ENCODE measurements around the gene PLCH1.

The PLCH1 gene

GRCh38 chr3:155327430-155327829 lies 417.4 kb downstream of the PLCH1 start:
- H3K27me3 ChIP-seq (ENCODE audit: control insufficient read depth, insufficient read depth, low read length, poor library complexity, severe bottlenecking), result no peaks in the 10 kb centered on the region
- H3K9me3 ChIP-seq (ENCODE audit: control insufficient read depth, low read length), result no peaks in the 10 kb centered on the region
- no peaks in the 10 kb centered on the region for H3K4me1 ChIP-seq (ENCODE audit: control insufficient read depth, insufficient read depth, low read length)
- no peak overlapping the region for H3K27ac ChIP-seq (ENCODE audit: insufficient read depth, low read depth, low read length, poor library complexity, severe bottlenecking)
- H3K4me3 ChIP-seq (ENCODE audit: insufficient read depth, low read depth, low read length), result no peak overlapping the region
- WGBS, 2 experiments, result no CpG with 5 or more reads among the region's 1 CpG
- H3K36me3 ChIP-seq (ENCODE audit: control insufficient read depth, insufficient read depth, low read length), result no peaks in the 10 kb centered on the region

GRCh38 chr3:155326901-155327300 lies 418.0 kb downstream of the PLCH1 start:
- Histone ChIP-seq H3K4me3 (ENCODE audit: insufficient read depth, low read depth, low read length) (no peak overlapping the region), H3K4me1 (ENCODE audit: control insufficient read depth, insufficient read depth, low read length) (no peaks in the 10 kb centered on the region), H3K36me3 (ENCODE audit: control insufficient read depth, insufficient read depth, low read length) (no peaks in the 10 kb centered on the region), H3K27ac (ENCODE audit: insufficient read depth, low read depth, low read length, poor library complexity, severe bottlenecking) (no peak overlapping the region), H3K9me3 (ENCODE audit: control insufficient read depth, low read length) (no peaks in the 10 kb centered on the region), H3K27me3 (ENCODE audit: control insufficient read depth, insufficient read depth, low read length, poor library complexity, severe bottlenecking) (no peaks in the 10 kb centered on the region)
- WGBS, 2 experiments, result 95% methylated on average over 3 to 4 of the region's 4 CpGs

DNA sequence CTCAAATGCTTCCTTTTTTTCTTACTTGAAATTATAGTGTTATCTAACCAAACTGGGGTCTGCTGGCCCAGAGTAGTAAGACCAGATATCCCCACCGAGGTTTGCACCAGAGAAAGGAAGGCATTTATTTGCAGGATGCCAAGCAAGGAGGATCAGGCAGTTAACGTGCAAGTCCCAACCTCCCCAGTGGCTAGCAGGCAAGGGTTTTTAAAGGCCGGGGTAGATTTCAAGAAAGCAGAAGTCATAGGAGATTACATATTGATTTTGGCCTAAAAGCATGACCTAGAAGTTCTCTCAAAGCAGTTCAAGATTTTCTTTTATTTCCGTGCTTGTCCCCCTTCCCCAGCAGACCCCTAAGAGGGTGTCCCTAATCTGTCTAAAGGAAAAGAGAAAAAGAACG lies 418.6 kb downstream of the PLCH1 start:
- Histone ChIP-seq H3K27ac (ENCODE audit: insufficient read depth, low read depth, low read length, poor library complexity, severe bottlenecking) (no peak overlapping the region), H3K4me1 (ENCODE audit: control insufficient read depth, insufficient read depth, low read length) (no peaks in the 10 kb centered on the region), H3K27me3 (ENCODE audit: control insufficient read depth, insufficient read depth, low read length, poor library complexity, severe bottlenecking) (no peaks in the 10 kb centered on the region), H3K36me3 (ENCODE audit: control insufficient read depth, insufficient read depth, low read length) (no peaks in the 10 kb centered on the region), H3K9me3 (ENCODE audit: control insufficient read depth, low read length) (no peaks in the 10 kb centered on the region), H3K4me3 (ENCODE audit: insufficient read depth, low read depth, low read length) (no peak overlapping the region)
- WGBS, 2 experiments, result 90 to 92% methylated on average over 5 of the region's 5 CpGs
